HepG2 (cell line): ENCODE measurements around the gene ZC3H8. TPM values are rescaled to one million over a fixed set of nuclear protein-coding genes. Genes with fewer than 3 reads are reported as not detected.

Experiments
- ERF ChIP-seq: IDR thresholded peaks from 2 replicates; pipeline ENCODE4 v1.6.1; 2018; ENCODE audit warnings: missing biosample characterization, missing genetic modification reagents
- FOSL2 ChIP-seq: sonication (generic); formaldehyde crosslinking; IDR thresholded peaks from 2 replicates; pipeline ENCODE4 v1.4.0; 2020; ENCODE audit warnings: missing genetic modification reagents
- HES4 ChIP-seq: sonication (generic); formaldehyde crosslinking; IDR thresholded peaks from 2 replicates; pipeline ENCODE4 v1.9.0; 2021; ENCODE audit warnings: mild to moderate bottlenecking, missing genetic modification reagents, borderline replicate concordance
- HHEX ChIP-seq: IDR thresholded peaks from 2 replicates; pipeline ENCODE4 v1.6.1; 2016; ENCODE audit warnings: control low read depth
- KDM1A ChIP-seq: IDR thresholded peaks from 2 replicates; pipeline ENCODE4 v1.6.1; 2016; ENCODE audit warnings: missing compliant biosample characterization
- MBNL3 ChIP-seq: fragments of 250-450 bp; sonication (Bioruptor Pico); conservative IDR thresholded peaks from 2 replicates; pipeline ENCODE4 v1.8.0; 2022; ENCODE audit warnings: mild to moderate bottlenecking, inconsistent platforms
- MXI1 ChIP-seq: IDR thresholded peaks from 3 replicates; pipeline ENCODE4 v1.6.1; 2012; ENCODE audit warnings: low read depth, low read length, inconsistent platforms, borderline replicate concordance
- PHF21A ChIP-seq: sonication (generic); formaldehyde crosslinking; IDR thresholded peaks from 2 replicates; pipeline ENCODE4 v1.5.0; 2020; ENCODE audit warnings: mild to moderate bottlenecking, missing genetic modification reagents
- SRF ChIP-seq: IDR thresholded peaks from 2 replicates; pipeline ENCODE4 v1.6.1; 2011; ENCODE audit warnings: mild to moderate bottlenecking, low read depth, low read length, moderate library complexity
- TCF12 ChIP-seq, 2 experiments: fragments of 450-650 bp in 1 of 2; sonication (generic) in 1 of 2; formaldehyde crosslinking in 1 of 2; IDR thresholded peaks; 2 replicates each; pipeline versions ENCODE4 v1.6.1 to v1.8.0; 2017 to 2022; ENCODE audit warnings: antibody characterized with exemption in 1 of 2, mild to moderate bottlenecking in 1 of 2, missing genetic modification reagents in 1 of 2, moderate library complexity in 1 of 2
- TOPORS ChIP-seq: sonication (generic); formaldehyde crosslinking; IDR thresholded peaks from 2 replicates; pipeline ENCODE4 v1.8.0; 2023; ENCODE audit warnings: mild to moderate bottlenecking, missing genetic modification reagents
- ZBTB7A ChIP-seq: sonication (generic); formaldehyde crosslinking; IDR thresholded peaks from 2 replicates; pipeline ENCODE4 v1.8.0; 2022; ENCODE audit warnings: mild to moderate bottlenecking, missing genetic modification reagents
- ZBTB7B ChIP-seq: sonication (generic); formaldehyde crosslinking; IDR thresholded peaks from 2 replicates; pipeline ENCODE4 v1.4.0; 2020; ENCODE audit warnings: missing genetic modification reagents
- ZNF232 ChIP-seq: sonication (generic); formaldehyde crosslinking; IDR thresholded peaks from 2 replicates; pipeline ENCODE4 v1.4.0; 2020; ENCODE audit warnings: missing genetic modification reagents, borderline replicate concordance
- ZNF563 ChIP-seq: sonication (generic); formaldehyde crosslinking; IDR thresholded peaks from 2 replicates; pipeline ENCODE4 v1.8.0; 2022; ENCODE audit warnings: mild to moderate bottlenecking, moderate library complexity, missing genetic modification reagents
- ZNF816 ChIP-seq: sonication (generic); formaldehyde crosslinking; IDR thresholded peaks from 2 replicates; pipeline ENCODE4 v1.8.0; 2022; ENCODE audit warnings: missing genetic modification reagents, mild to moderate bottlenecking, borderline replicate concordance
- ZSCAN29 ChIP-seq: sonication (generic); formaldehyde crosslinking; conservative IDR thresholded peaks from 2 replicates; pipeline ENCODE4 v1.4.0; 2020; ENCODE audit warnings: mild to moderate bottlenecking, missing genetic modification reagents
- polyA plus RNA-seq, 8 experiments: library from polyadenylated mRNA; depleted of rRNA in 3 of 8; stranded (reverse) in 7 of 8; unstranded in 1 of 8; fragments of >200 nt; fragmentation: Illumina TruSeq in 4 of 8; extraction: Trizol in 4 of 8; gene quantifications; 2 replicates each; pipeline versions ENCODE4 v1.2.1 to v1.2.3, GENCODE V29; 2011 to 2016; ENCODE audit warnings: low read depth in 4 of 8, missing spikeins in 1 of 8, mixed read lengths in 1 of 8; ENCODE audit not compliant: insufficient read depth in 1 of 8
- total RNA-seq, 5 experiments: library from RNA; depleted of rRNA; stranded (reverse); fragments of >200 nt; fragmentation: Illumina TruSeq; extraction: Trizol; gene quantifications; 2 replicates each; pipeline ENCODE4 v1.2.3, GENCODE V29; 2016; ENCODE audit warnings: low read depth in 1 of 5
- TF ChIP-seq, protein P1 (sequence below): sonication (generic); formaldehyde crosslinking; IDR thresholded peaks from 2 replicates; pipeline ENCODE4 v1.4.0; 2020; ENCODE audit warnings: missing genetic modification reagents, mild to moderate bottlenecking, borderline replicate concordance
- TF ChIP-seq, protein P2 (sequence below): sonication (generic); formaldehyde crosslinking; IDR thresholded peaks from 2 replicates; pipeline ENCODE4 v1.8.1; 2022; ENCODE audit warnings: low read depth, mild to moderate bottlenecking, missing genetic modification reagents
- TF ChIP-seq, protein P3 (sequence below): sonication (generic); formaldehyde crosslinking; IDR thresholded peaks from 2 replicates; pipeline ENCODE4 v1.5.0; 2020; ENCODE audit warnings: missing genetic modification reagents, mild to moderate bottlenecking, borderline replicate concordance
- TF ChIP-seq, protein P4 (sequence below): sonication (generic); formaldehyde crosslinking; IDR thresholded peaks from 2 replicates; pipeline ENCODE4 v1.8.1; 2023; ENCODE audit warnings: mild to moderate bottlenecking, inconsistent platforms, moderate library complexity, missing genetic modification reagents, borderline replicate concordance

ZC3H8 gene
- total and polyA plus RNA-seq, 2 of the 13 experiments (the other 11 are each of a cell fraction or from before 2014, with no cell fraction given): 4.5 to 17.0 TPM

DNA sequence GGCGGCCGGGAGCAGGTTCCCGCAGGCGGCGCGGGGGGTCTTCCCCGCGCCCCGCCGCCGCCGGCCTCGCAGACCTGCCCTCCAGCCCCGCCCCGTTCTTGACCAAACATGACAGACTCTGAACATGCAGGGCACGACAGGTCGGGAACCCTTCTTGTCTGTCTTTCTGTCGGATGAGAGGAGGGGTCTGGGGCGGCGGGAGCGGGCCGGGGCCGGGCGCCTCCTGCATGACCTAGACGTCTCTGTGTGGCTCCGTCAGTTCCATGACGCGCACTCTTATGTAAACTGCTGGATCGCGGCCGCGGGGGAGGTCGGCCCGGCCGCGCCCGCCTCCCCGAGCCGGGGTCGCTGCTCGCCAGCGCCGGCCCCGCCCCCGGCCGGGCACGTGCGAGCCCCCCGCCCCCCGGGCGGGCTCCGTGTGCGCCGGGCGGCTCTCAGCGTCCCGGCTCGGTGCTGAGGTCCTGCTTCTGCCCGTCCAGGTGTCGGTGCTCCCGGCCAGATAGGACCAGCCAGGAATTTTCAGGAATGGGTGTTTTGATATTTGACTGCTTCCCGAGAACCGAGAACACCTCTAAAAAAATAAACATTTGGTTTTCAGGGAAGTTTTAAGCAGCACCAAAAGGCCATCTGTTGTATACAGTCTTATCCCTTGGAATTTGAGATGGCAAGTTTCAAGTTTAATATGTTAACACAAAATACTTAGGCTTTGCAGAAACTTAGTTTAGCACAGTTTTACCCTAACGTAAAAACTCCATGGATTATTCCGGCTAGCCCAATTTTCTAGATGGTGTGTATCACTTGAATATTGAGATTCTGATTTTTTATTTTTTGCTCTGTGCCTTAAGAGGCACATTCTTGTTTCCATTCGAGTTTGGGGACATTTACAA lies 21.3 kb upstream of the ZC3H8 start (continued):
- TF ChIP-seq, protein P1, sequence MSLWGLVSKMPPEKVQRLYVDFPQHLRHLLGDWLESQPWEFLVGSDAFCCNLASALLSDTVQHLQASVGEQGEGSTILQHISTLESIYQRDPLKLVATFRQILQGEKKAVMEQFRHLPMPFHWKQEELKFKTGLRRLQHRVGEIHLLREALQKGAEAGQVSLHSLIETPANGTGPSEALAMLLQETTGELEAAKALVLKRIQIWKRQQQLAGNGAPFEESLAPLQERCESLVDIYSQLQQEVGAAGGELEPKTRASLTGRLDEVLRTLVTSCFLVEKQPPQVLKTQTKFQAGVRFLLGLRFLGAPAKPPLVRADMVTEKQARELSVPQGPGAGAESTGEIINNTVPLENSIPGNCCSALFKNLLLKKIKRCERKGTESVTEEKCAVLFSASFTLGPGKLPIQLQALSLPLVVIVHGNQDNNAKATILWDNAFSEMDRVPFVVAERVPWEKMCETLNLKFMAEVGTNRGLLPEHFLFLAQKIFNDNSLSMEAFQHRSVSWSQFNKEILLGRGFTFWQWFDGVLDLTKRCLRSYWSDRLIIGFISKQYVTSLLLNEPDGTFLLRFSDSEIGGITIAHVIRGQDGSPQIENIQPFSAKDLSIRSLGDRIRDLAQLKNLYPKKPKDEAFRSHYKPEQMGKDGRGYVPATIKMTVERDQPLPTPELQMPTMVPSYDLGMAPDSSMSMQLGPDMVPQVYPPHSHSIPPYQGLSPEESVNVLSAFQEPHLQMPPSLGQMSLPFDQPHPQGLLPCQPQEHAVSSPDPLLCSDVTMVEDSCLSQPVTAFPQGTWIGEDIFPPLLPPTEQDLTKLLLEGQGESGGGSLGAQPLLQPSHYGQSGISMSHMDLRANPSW (CRISPR knock-in tag): no peak; the same call in 1 of the 2 replicates
- peak; percentile 79; the same call in 1 of the 2 replicates for TF ChIP-seq TOPORS (CRISPR knock-in tag)
- no peak for TF ChIP-seq HHEX (CRISPR knock-in tag)
- no peak for TF ChIP-seq MBNL3 (CRISPR knock-in tag)
- TF ChIP-seq SRF: 0 out of 2 replicates have a peak, but pooled peaks have one; percentile 0
- no peak for TF ChIP-seq PHF21A (CRISPR knock-in tag)
- TF ChIP-seq TCF12 (IDR thresholded peaks at IDR 0.05): no peak
- no peak for TF ChIP-seq TCF12 (CRISPR knock-in tag; IDR thresholded peaks at IDR 0.05)
- TF ChIP-seq ZBTB7A (CRISPR knock-in tag): peak; percentile 77
- 0 out of 2 replicates have a peak, but pooled peaks have one; percentile 9 for TF ChIP-seq ZNF816
- peak; percentile 34; the same call in 1 of the 2 replicates for TF ChIP-seq ZBTB7B (CRISPR knock-in tag)
- TF ChIP-seq KDM1A (CRISPR knock-in tag): no peak
- peak; percentile 72 for TF ChIP-seq ERF (CRISPR knock-in tag)
- TF ChIP-seq FOSL2 (CRISPR knock-in tag): 0 out of 2 replicates have a peak, but pooled peaks have one; percentile 16
- TF ChIP-seq ZSCAN29 (CRISPR knock-in tag): no peak
- peak; percentile 35; the same call in 1 of the 2 replicates for TF ChIP-seq HES4 (CRISPR knock-in tag)
- no peak for TF ChIP-seq ZNF232 (CRISPR knock-in tag)
- TF ChIP-seq, protein P2, sequence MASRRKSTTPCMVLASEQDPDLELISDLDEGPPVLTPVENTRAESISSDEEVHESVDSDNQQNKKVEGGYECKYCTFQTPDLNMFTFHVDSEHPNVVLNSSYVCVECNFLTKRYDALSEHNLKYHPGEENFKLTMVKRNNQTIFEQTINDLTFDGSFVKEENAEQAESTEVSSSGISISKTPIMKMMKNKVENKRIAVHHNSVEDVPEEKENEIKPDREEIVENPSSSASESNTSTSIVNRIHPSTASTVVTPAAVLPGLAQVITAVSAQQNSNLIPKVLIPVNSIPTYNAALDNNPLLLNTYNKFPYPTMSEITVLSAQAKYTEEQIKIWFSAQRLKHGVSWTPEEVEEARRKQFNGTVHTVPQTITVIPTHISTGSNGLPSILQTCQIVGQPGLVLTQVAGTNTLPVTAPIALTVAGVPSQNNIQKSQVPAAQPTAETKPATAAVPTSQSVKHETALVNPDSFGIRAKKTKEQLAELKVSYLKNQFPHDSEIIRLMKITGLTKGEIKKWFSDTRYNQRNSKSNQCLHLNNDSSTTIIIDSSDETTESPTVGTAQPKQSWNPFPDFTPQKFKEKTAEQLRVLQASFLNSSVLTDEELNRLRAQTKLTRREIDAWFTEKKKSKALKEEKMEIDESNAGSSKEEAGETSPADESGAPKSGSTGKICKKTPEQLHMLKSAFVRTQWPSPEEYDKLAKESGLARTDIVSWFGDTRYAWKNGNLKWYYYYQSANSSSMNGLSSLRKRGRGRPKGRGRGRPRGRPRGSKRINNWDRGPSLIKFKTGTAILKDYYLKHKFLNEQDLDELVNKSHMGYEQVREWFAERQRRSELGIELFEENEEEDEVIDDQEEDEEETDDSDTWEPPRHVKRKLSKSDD: no peak
- TF ChIP-seq, protein P3, sequence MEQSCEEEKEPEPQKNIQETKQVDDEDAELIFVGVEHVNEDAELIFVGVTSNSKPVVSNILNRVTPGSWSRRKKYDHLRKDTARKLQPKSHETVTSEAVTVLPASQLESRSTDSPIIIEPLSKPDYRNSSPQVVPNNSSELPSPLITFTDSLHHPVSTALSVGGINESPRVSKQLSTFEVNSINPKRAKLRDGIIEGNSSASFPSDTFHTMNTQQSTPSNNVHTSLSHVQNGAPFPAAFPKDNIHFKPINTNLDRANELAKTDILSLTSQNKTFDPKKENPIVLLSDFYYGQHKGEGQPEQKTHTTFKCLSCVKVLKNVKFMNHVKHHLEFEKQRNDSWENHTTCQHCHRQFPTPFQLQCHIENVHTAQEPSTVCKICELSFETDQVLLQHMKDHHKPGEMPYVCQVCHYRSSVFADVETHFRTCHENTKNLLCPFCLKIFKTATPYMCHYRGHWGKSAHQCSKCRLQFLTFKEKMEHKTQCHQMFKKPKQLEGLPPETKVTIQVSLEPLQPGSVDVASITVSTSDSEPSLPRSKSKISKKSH (CRISPR knock-in tag): no peak
- TF ChIP-seq ZNF563 (CRISPR knock-in tag): peak; percentile 62; the same call in 1 of the 2 replicates
- TF ChIP-seq, protein P4, sequence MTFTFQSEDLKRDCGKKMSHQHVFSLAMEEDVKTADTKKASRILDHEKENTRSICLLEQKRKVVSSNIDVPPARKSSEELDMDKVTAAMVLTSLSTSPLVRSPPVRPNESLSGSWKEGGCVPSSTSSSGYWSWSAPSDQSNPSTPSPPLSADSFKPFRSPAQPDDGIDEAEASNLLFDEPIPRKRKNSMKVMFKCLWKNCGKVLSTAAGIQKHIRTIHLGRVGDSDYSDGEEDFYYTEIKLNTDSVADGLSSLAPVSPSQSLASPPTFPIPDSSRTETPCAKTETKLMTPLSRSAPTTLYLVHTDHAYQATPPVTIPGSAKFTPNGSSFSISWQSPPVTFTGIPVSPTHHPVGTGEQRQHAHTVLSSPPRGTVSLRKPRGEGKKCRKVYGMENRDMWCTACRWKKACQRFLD: no peak
- TF ChIP-seq MXI1: peak; percentile 62
